Thoracic aorta (tissue), 2 donors: ENCODE measurements around the gene MYO5A. TPM values are rescaled to one million over a fixed set of nuclear protein-coding genes. Genes with fewer than 3 reads are reported as not detected.

Experiments
- ATAC-seq: fragments of 150-250 bp; one replicate; pipeline ENCODE4 v1.8.0; 2017; ENCODE audit warnings: low read depth; ENCODE audit not compliant: insufficient number of reproducible peaks, low FRiP score
- DNase-seq: peaks from one replicate; pipeline ENCODE4 v3.0.0-alpha.2; 2020; ENCODE audit warnings: low spot score
- H3K27ac ChIP-seq, 2 donors: fragments of 200-600 bp; sonication (generic); 1 replicate in 1 of 2; 2 replicates in 1 of 2; pipeline ENCODE4 v1.5.1; 2016; ENCODE audit warnings: mild to moderate bottlenecking in 2 of 2, moderate library complexity in 2 of 2
- H3K27me3 ChIP-seq: fragments of 200-600 bp; sonication (generic); replicated peaks from 2 replicates; pipeline ENCODE4 v1.6.0; 2016; ENCODE audit warnings: mild to moderate bottlenecking; ENCODE audit not compliant: insufficient read depth
- H3K36me3 ChIP-seq: fragments of 200-600 bp; sonication (generic); one replicate; pipeline ENCODE4 v1.5.1; 2016
- H3K4me1 ChIP-seq, 2 donors: fragments of 200-600 bp; sonication (generic); 1 replicate in 1 of 2; 2 replicates in 1 of 2; pipeline versions ENCODE4 v1.5.1 to v1.6.0; 2016; ENCODE audit warnings: low read depth in 2 of 2, mild to moderate bottlenecking in 1 of 2; ENCODE audit not compliant: control insufficient read depth in 1 of 2
- H3K4me3 ChIP-seq: fragments of 200-600 bp; sonication (generic); 2 replicates; pipeline ENCODE4 v1.5.1; 2016; ENCODE audit warnings: mild to moderate bottlenecking
- H3K9me3 ChIP-seq: fragments of 200-600 bp; sonication (generic); 2 replicates; pipeline ENCODE4 v1.5.1; 2016
- CTCF ChIP-seq: fragments of 200-600 bp; sonication (generic); IDR thresholded peaks from one replicate; pipeline ENCODE4 v1.5.1; 2019; ENCODE audit warnings: antibody characterized with exemption
- total RNA-seq, 2 donors: library from RNA; depleted of rRNA; stranded (reverse); fragments of >200 nt; gene quantifications; one replicate each; pipeline versions ENCODE4 v1.1.0 to v1.2.3, GENCODE V29; 2016

Gene MYO5A
- total RNA-seq, 2 donors from 2014 or later, result 37.6 to 58.8 TPM

GRCh38 chr15:52407374-52407773, 121.3 kb downstream of the MYO5A start:
- Histone ChIP-seq H3K4me3 (no peak overlapping the region), H3K27ac (no peak overlapping the region), H3K36me3 (no peaks in the 10 kb centered on the region), H3K27me3 (no peaks in the 10 kb centered on the region), H3K4me1 (no peaks in the 10 kb centered on the region), H3K9me3 (no peaks in the 10 kb centered on the region)
- DNase-seq (no peak), ATAC-seq (no peak)
- no peak for TF ChIP-seq CTCF

GRCh38 chr15:52406601-52407000, 122.1 kb downstream of the MYO5A start:
- Histone ChIP-seq H3K27me3 (no peaks in the 10 kb centered on the region), H3K36me3 (no peaks in the 10 kb centered on the region), H3K27ac (no peak overlapping the region), H3K4me1 (no peaks in the 10 kb centered on the region), H3K9me3 (no peaks in the 10 kb centered on the region), H3K4me3 (no peak overlapping the region)
- ATAC-seq (no peak), DNase-seq (no peak)
- TF ChIP-seq CTCF, result no peak

GRCh38 chr15:52405856-52406255, 122.8 kb downstream of the MYO5A start:
- Histone ChIP-seq H3K9me3 (no peaks in the 10 kb centered on the region), H3K27me3 (no peaks in the 10 kb centered on the region), H3K36me3 (no peaks in the 10 kb centered on the region), H3K27ac (no peak overlapping the region), H3K4me1 (no peaks in the 10 kb centered on the region), H3K4me3 (no peak overlapping the region)
- DNase-seq (no peak), ATAC-seq (no peak)
- no peak for TF ChIP-seq CTCF

GRCh38 chr15:52397118-52397517, 131.6 kb downstream of the MYO5A start:
- Histone ChIP-seq H3K27me3 (no peaks in the 10 kb centered on the region), H3K36me3 (no peaks in the 10 kb centered on the region), H3K4me1 (no peaks in the 10 kb centered on the region), H3K9me3 (no peaks in the 10 kb centered on the region), H3K4me3 (no peak overlapping the region), H3K27ac (no peak overlapping the region)
- DNase-seq (no peak), ATAC-seq (no peak)
- TF ChIP-seq CTCF, result no peak

GRCh38 chr15:52394118-52394517, 134.6 kb downstream of the MYO5A start:
- Histone ChIP-seq H3K27ac (no peak overlapping the region), H3K27me3 (no peaks in the 10 kb centered on the region), H3K9me3 (no peaks in the 10 kb centered on the region), H3K36me3 (peaks cover 10% of the 10 kb centered on the region), H3K4me3 (no peak overlapping the region), H3K4me1 (no peaks in the 10 kb centered on the region)
- DNase-seq, result no peak
- TF ChIP-seq CTCF, result no peak
- no peak for ATAC-seq
